Caco-2 (cell line): ENCODE data around the gene PCDH17. TPM values are rescaled to one million over a fixed set of nuclear protein-coding genes. Genes with fewer than 3 reads are reported as not detected.

ENCODE experiments used
- BruUV-seq: library from RNA; stranded (reverse); fragments of 400-500 nt; replicated peaks from 2 replicates; lab custom pipeline; 2021; lab: Mats Ljungman, UMichigan
- CTCF ChIA-PET: fragments of 300-600 bp; sonication (Branson Sonifier 250); formaldehyde crosslinking; loops from one replicate; lab custom pipeline; 2022; ENCODE audit warnings: antibody characterized with exemption; lab: Charles Lee
- POLR2A ChIA-PET: fragments of 300-600 bp; sonication (Branson Sonifier 250); formaldehyde crosslinking; loops from one replicate; lab custom pipeline; 2022; ENCODE audit warnings: antibody characterized with exemption; lab: Charles Lee
- DNase-seq, 2 experiments: peaks; one replicate each; pipeline versions ENCODE4 v3.0.0 to v3.0.0-alpha.2; 2020 to 2022
- H3K27me3 ChIP-seq: replicated peaks from 2 replicates; pipeline ENCODE4 v1.6.0; 2011; ENCODE audit warnings: low read length; ENCODE audit not compliant: control insufficient read depth, insufficient read depth
- H3K36me3 ChIP-seq: 2 replicates; pipeline ENCODE4 v1.5.1; 2011; ENCODE audit warnings: low read length; ENCODE audit not compliant: control insufficient read depth, insufficient read depth
- H3K4me1 ChIP-seq: fragments of 250-450 bp; sonication (Bioruptor Pico); 2 replicates; pipeline ENCODE4 v1.5.1; 2020; ENCODE audit warnings: mild to moderate bottlenecking
- H3K4me3 ChIP-seq: 2 replicates; pipeline ENCODE4 v1.5.1; 2011; ENCODE audit warnings: low read depth, mild to moderate bottlenecking, control low read depth, low read length
- H3K9me3 ChIP-seq: fragments of 250-450 bp; sonication (Bioruptor Pico); 2 replicates; pipeline ENCODE4 v1.5.1; 2020; ENCODE audit warnings: mild to moderate bottlenecking, moderate library complexity
- H3K27ac Mint-ChIP-seq: one replicate; pipeline ENCODE4 v1.8.0; 2022; ENCODE audit warnings: mixed read lengths; ENCODE audit not compliant: unreplicated experiment
- H3K27me3 Mint-ChIP-seq: one replicate; pipeline ENCODE4 v1.8.0; 2022; ENCODE audit warnings: mixed read lengths; ENCODE audit not compliant: insufficient read depth, unreplicated experiment
- H3K36me3 Mint-ChIP-seq: one replicate; pipeline ENCODE4 v1.8.0; 2022; ENCODE audit warnings: mild to moderate bottlenecking, mixed read lengths; ENCODE audit not compliant: insufficient read depth, unreplicated experiment
- H3K4me1 Mint-ChIP-seq: one replicate; pipeline ENCODE4 v1.8.0; 2022; ENCODE audit warnings: low read depth, mixed read lengths; ENCODE audit not compliant: unreplicated experiment
- H3K4me3 Mint-ChIP-seq: one replicate; pipeline ENCODE4 v1.8.0; 2022; ENCODE audit warnings: mild to moderate bottlenecking, moderate library complexity, mixed read lengths; ENCODE audit not compliant: unreplicated experiment
- H3K9me3 Mint-ChIP-seq: one replicate; pipeline ENCODE4 v1.8.0; 2022; ENCODE audit warnings: mixed read lengths; ENCODE audit not compliant: unreplicated experiment
- CTCF ChIP-seq, 2 experiments: fragments of 200-600 bp in 1 of 2; IDR thresholded peaks; 1 replicate in 1 of 2; 2 replicates in 1 of 2; pipeline versions ENCODE4 v1.5.1 to v1.8.0; 2011 to 2022; ENCODE audit warnings: antibody characterized with exemption in 1 of 2, control low read depth in 1 of 2, inconsistent platforms in 1 of 2, low read depth in 1 of 2, low read length in 1 of 2, mild to moderate bottlenecking in 1 of 2, moderate library complexity in 1 of 2; ENCODE audit not compliant: insufficient read depth in 1 of 2, severe bottlenecking in 1 of 2, unreplicated experiment in 1 of 2
- intact Hi-C: fragments of 100-400 bp; cut with micrococcal nuclease; formaldehyde crosslinking; loops from one replicate; pipeline ENCODE4 v1.10.0; 2022; ENCODE audit not compliant: unreplicated experiment
- total RNA-seq: library from RNA; stranded (reverse); gene quantifications from 2 replicates; pipeline ENCODE4 v1.2.3, GENCODE V29; 2022

PCDH17 gene
- total RNA-seq, 1 experiment from 2014 or later: not detected

- peaks cover 17% of the 10 kb centered on the region for H3K4me1 ChIP-seq
- no peak for DNase-seq
- H3K4me3 Mint-ChIP-seq: no peak overlapping the region
- TF ChIP-seq CTCF (IDR thresholded peaks at IDR 0.05; ENCODE audit: insufficient read depth in 1 of 2, low read depth in 1 of 2, low read length in 1 of 2, severe bottlenecking in 1 of 2, unreplicated experiment in 1 of 2): no peak
- H3K27ac Mint-ChIP-seq: no peak overlapping the region
- intact Hi-C loops: no loop called here
- H3K27me3 Mint-ChIP-seq: no peaks in the 10 kb centered on the region
- no peaks in the 10 kb centered on the region for H3K27me3 ChIP-seq
- POLR2A ChIA-PET: no interaction called here
- no peaks in the 10 kb centered on the region for H3K36me3 ChIP-seq
- H3K36me3 Mint-ChIP-seq: no peaks in the 10 kb centered on the region
- no peak overlapping the region for H3K4me3 ChIP-seq
- no peaks in the 10 kb centered on the region for H3K9me3 Mint-ChIP-seq
- H3K9me3 ChIP-seq: no peaks in the 10 kb centered on the region
- CTCF ChIA-PET: no interaction called here
- peaks cover 5% of the 10 kb centered on the region for H3K4me1 Mint-ChIP-seq
- BruUV-seq: no TSS peak
Observed at GRCh38 chr13:57675526-57675925, 44.0 kb downstream of the PCDH17 start.

- Histone ChIP-seq H3K9me3 (no peaks in the 10 kb centered on the region), H3K4me3 (no peak overlapping the region), H3K27me3 (no peaks in the 10 kb centered on the region), H3K4me1 (no peaks in the 10 kb centered on the region), H3K36me3 (no peaks in the 10 kb centered on the region)
- intact Hi-C loops: no loop called here
- CTCF ChIA-PET: no interaction called here
- H3K4me1 Mint-ChIP-seq: no peaks in the 10 kb centered on the region
- no TSS peak for BruUV-seq
- H3K27me3 Mint-ChIP-seq: peaks cover 3% of the 10 kb centered on the region
- POLR2A ChIA-PET: no interaction called here
- DNase-seq: no peak
- H3K27ac Mint-ChIP-seq: no peak overlapping the region
- H3K36me3 Mint-ChIP-seq: no peaks in the 10 kb centered on the region
- H3K9me3 Mint-ChIP-seq: no peaks in the 10 kb centered on the region
- no peak for TF ChIP-seq CTCF (IDR thresholded peaks at IDR 0.05; ENCODE audit: insufficient read depth in 1 of 2, low read depth in 1 of 2, low read length in 1 of 2, severe bottlenecking in 1 of 2, unreplicated experiment in 1 of 2)
- H3K4me3 Mint-ChIP-seq: no peak overlapping the region
Observed at GRCh38 chr13:57680609-57681008, 49.1 kb downstream of the PCDH17 start.

- Histone ChIP-seq H3K27me3 (no peaks in the 10 kb centered on the region), H3K4me1 (no peaks in the 10 kb centered on the region), H3K36me3 (no peaks in the 10 kb centered on the region), H3K9me3 (no peaks in the 10 kb centered on the region), H3K4me3 (no peak overlapping the region)
- intact Hi-C loops: no loop called here
- Mint-ChIP-seq H3K4me3 (no peak overlapping the region), H3K27me3 (peaks cover 3% of the 10 kb centered on the region), H3K27ac (no peak overlapping the region), H3K36me3 (no peaks in the 10 kb centered on the region), H3K4me1 (no peaks in the 10 kb centered on the region), H3K9me3 (no peaks in the 10 kb centered on the region)
- POLR2A ChIA-PET: no interaction called here
- TF ChIP-seq CTCF (IDR thresholded peaks at IDR 0.05; ENCODE audit: insufficient read depth in 1 of 2, low read depth in 1 of 2, low read length in 1 of 2, severe bottlenecking in 1 of 2, unreplicated experiment in 1 of 2): no peak
- BruUV-seq: no TSS peak
- no peak for DNase-seq
- CTCF ChIA-PET: no interaction called here
Observed at GRCh38 chr13:57682128-57682716, 50.7 kb downstream of the PCDH17 start.
